GM19397 (cell line): ENCODE data around the gene ACER1.
"Not testable (repeated sequence)": the region's sequence is repeated elsewhere in the genome, so short reads cannot be mapped to it uniquely, and the experiment has no call there.

Experiments
- ATAC-seq: cut with Tn5 transposase; IDR thresholded peaks from one replicate; pipeline ENCODE4 v1.9.1; 2021; ENCODE audit warnings: mild to moderate bottlenecking, moderate library complexity; ENCODE audit not compliant: unreplicated experiment

The ACER1 gene

DNA sequence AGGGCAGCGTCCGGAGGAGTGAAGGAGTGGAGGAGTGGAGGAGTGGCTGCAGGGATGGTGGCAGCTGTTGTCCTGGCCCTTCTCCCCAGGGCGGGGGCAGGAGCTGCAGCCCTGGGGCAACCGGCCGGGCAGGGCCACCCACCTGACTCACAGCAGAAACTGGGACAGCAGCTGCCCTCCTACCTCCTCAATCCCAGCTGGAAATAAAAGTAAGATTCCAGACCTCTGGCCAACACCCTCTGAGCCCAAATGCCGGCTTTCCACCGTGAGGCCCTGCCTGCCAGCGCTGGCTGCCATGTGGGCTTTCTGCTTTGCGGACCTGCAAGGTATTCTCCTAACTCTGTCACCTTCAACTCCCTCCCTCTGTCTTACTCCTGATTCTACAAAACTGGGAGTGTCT lies 24.6 kb upstream of the ACER1 start:
- ATAC-seq: no peak

DNA sequence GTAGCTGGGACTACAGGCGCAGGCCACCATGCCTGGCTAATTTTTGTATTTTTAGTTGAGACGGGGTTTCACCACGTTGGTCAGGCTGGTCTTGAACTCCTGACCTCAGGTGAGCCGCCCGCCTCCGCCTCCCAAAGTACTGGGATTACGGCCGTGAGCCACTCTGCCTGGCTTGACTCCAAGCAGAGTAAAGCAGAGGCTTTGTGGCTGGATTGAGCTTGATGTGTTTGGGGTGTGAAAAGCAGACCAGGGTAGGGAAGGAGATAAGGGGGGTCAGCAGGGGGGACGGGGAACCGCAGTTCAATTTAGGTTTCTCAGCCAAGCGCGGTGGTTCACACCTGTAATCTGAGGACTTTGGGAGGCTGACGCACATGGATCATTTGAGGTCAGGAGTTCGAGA lies 23.8 kb upstream of the ACER1 start:
- no peak for ATAC-seq

GRCh38 chr19:6355321-6356040 lies 22.1 kb upstream of the ACER1 start:
- not testable (repeated sequence) for ATAC-seq

DNA sequence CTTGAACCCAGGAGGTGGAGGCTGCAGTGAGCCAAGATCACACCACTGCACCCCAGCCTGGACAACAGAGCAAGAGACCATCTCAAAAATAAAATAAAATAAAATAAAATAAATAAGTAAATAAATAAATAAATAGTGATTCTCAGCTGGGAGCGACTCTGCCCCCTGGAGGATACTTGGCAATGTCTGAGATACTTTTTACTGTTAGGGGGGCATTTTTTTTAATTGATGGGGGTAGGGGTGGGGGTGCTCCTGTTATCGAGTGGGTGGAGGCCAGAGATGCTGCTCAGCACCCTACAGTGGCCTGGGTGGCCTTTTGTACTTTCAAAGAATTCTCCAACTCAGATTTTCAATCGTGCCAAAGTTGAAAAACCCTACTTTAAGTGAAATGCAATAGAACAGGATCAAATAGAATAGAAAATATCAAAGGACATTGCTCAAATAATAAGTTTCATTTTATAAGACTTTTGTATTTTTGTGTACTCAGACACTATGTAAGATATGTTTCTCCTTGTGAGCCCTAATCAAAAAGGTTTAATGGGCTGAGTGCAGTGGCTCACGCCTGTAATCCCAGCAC lies 20.8 kb upstream of the ACER1 start:
- ATAC-seq: no peak

DNA sequence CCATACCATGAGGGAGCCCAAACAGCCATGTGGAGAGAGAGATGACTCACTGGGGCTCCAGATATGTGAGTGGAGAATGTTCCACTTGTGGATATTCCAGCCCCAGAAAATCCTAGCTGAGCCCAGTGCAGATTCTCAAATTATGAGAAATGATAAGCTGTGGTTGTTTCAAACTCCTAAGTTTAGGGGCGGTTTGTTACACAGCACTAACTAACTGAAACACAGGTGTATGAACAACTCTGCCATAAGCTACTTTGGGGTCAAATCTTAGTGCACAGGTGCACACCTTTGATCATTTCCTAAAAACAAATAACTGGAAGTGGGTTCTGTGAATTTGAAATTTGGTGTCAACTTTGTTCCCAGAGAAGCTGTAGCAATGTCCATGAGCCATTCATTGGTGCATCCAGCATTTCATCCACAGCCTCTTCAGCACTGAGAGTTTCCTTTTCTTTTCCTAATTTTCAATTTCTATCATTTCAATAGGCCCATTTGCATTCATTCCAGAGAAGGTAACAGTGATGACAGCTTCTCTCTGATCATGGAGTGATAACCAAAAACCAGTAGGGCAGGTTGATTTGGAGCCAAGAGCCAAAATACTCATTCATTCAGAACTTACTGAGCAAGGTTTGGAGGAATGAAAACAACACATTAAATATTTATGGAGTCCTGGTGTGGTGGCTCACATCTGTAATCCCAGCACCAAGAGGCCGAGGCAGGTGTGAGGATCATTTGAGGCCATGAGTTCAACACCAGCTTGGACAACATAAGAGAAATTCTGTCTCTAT lies 19.2 kb upstream of the ACER1 start:
- no peak for ATAC-seq

DNA sequence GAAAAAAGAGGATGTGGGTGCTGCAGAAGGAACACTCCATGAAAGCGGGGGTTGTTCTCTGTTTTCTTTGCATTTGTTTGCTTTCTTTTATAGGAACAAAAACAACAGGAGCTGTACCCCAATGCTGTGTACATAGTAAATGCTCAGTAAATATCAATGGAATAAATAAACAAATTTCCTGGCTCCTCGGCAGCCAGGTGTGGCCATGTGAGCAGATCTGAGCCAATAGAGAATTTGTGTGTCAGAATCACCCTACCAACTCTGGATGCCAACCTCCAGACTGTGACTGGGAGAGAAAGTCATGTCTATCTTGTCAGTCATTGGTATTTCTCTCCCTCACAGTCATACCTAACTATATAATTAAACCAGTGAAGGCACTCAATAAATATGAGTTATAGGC lies 17.3 kb upstream of the ACER1 start:
- ATAC-seq: no peak

DNA sequence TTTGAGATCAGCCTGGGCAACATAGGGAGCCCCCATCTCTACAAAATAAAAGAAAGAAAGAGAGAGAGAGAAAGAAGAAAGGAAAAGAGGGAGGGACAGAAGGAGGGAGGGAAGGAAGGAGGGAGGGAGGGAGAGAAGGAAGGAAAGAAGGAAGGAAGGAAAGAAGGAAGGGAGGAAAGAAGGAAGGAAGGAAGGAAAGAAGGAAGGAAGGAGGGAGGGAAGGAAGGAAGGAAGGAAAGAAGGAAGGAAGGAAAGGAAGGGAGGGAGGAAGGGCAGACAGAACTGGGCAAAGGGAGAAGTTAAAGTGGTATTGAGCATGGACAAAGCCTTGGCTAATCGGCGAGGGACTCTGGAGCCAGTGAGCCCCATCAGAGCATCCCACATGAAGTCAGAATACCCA lies 15.9 kb upstream of the ACER1 start:
- ATAC-seq: not testable (repeated sequence)

- no peak for ATAC-seq
Measured at GRCh38 chr19:6343462-6343861, 10.1 kb upstream of the ACER1 start.

- ATAC-seq: no peak
Measured at GRCh38 chr19:6340493-6341201, 7.2 kb upstream of the ACER1 start.

- no peak for ATAC-seq
Measured at GRCh38 chr19:6334490-6335285, 1.3 kb upstream of the ACER1 start.

- no peak for ATAC-seq
Measured at GRCh38 chr19:6326815-6327214, 6.6 kb downstream of the ACER1 start.

- no peak for ATAC-seq
Measured at GRCh38 chr19:6325614-6326013, 7.8 kb downstream of the ACER1 start.

DNA sequence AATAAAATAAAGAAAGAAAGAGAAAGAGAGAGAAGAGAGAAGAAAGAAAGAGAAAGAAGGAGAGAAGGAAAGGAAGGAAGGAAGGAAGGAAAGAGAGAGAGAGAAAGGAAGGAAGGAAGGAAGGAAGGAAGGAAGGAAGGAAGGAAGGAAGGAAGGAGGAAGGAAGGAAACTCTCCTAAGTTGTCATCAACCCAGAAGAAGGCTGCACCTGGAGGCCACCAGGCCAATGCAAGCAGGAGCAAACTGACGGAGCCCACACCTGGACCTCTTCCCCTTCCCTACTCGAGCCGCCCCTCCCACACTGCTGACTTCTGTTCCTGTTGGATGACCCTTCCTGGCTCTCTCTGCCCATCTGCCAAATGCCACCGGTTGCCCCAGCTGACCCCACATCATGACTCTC lies 8.7 kb downstream of the ACER1 start:
- no peak for ATAC-seq

DNA sequence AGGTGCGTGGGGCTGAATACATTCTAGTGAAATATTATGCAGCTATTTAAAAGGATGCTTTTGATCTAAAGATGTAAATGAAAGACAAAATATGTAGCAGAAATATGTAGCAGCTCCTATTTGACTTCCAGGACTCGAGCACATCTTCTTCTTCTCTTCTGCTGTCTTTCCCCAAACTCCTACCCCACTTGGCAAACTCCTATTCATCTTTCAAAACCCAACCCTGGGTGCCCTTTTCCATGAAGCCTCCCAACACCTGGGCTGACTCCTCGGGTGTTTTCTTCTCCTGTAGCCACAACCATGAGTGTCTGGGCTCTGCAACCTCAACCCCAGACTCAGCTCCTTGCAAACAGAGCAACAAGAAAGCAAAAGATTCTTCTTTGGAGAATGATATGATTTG lies 11.1 kb downstream of the ACER1 start:
- ATAC-seq: no peak

DNA sequence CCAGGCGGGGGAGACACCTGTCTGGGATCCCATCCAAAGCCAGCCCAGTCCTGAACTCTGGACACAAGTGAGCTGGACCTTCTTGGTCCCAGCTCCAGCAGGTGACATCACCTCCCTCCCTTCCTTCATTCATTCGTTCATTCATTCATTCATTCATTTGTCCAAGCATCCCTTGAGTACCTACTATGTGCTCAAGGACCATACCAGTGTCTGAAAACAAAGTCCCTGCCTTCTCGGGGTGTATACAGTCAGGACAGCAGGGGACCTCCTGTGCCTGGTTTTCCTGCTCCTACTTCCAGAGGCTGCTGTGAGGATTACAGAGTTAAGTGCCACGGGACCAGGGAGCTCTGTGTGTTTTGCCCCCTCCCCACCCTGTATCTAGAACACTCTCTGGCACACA lies 14.0 kb downstream of the ACER1 start:
- no peak for ATAC-seq

GRCh38 chr19:6318772-6319171 lies 14.6 kb downstream of the ACER1 start:
- ATAC-seq: no peak

DNA sequence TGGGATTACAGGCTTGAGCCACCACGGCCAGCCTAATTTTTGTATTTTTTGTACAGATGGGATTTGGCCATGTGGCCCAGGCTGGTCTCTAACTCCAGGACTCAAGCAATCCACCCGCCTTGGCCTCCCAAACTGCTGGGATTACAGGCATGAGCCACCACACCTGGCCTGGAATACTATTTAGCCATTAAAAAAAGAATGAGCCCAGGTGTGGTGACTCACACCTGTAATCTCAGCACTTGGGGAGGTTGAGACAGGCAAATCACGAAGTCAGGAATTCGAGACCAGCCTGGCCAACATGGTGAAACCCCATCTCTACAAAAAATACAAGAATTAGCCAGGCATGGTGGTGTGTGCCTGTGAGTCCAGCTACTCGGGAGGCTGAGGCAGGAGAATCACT lies 17.8 kb downstream of the ACER1 start:
- ATAC-seq: not testable (repeated sequence)

DNA sequence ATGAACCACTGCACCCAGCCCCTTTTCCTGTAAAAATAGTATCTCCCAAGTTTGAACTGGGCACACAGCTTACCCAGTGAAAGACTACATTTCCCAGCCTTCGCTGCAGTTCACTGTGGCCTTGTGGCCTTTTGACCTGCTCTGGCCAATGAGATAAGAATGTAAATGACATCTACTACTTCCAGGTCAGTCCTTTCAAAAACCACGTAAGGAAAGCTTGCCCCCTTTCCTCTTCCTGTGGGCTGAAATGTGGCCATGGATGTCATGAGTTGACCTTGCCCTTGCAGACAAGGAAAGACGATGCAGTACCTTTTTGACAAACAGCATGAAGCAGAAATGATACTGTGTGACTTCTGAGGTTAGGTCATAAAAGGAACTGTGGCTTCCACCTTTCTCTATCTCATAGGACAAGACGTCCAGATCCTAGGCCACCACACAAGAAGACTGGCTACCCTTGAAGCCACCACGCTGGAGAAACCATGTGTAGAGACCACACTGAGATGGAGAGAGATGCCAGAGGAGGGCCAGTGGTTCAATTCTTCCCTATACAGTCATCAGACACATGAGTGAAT lies 19.9 kb downstream of the ACER1 start:
- ATAC-seq: no peak

- ATAC-seq: no peak
Measured at GRCh38 chr19:6312018-6312417, 21.4 kb downstream of the ACER1 start.

GRCh38 chr19:6298413-6298812 lies 35.0 kb downstream of the ACER1 start:
- no peak for ATAC-seq
